ENCODE measurements around the gene PCDHB4.
"Not testable (repeated sequence)": the region's sequence is repeated elsewhere in the genome, so short reads cannot be mapped to it uniquely, and the experiment has no call there.

The PCDHB4 gene

GRCh38 chr5:141101059-141101458 lies 20.6 kb upstream of the PCDHB4 start:
- Histone ChIP-seq H2AFZ (peak overlapping the region; percentile 72), H3K4me1 (no peaks in the 10 kb centered on the region), H3K4me3 (ENCODE audit: low read depth, low read length) (no peak overlapping the region), H3K9ac (no peak overlapping the region), H3K36me3 (ENCODE audit: control insufficient read depth, insufficient read depth, low read length) (no peaks in the 10 kb centered on the region), H3K27me3 (ENCODE audit: control insufficient read depth, insufficient read depth, low read length) (peaks cover 6% of the 10 kb centered on the region), H3K4me2 (ENCODE audit: low read length) (no peak overlapping the region), H3K27ac (no peak overlapping the region), H3K9me3 (ENCODE audit: control insufficient read depth, low read length) (no peaks in the 10 kb centered on the region), H3K79me2 (no peaks in the 10 kb centered on the region)
- TF ChIP-seq, protein P1, sequence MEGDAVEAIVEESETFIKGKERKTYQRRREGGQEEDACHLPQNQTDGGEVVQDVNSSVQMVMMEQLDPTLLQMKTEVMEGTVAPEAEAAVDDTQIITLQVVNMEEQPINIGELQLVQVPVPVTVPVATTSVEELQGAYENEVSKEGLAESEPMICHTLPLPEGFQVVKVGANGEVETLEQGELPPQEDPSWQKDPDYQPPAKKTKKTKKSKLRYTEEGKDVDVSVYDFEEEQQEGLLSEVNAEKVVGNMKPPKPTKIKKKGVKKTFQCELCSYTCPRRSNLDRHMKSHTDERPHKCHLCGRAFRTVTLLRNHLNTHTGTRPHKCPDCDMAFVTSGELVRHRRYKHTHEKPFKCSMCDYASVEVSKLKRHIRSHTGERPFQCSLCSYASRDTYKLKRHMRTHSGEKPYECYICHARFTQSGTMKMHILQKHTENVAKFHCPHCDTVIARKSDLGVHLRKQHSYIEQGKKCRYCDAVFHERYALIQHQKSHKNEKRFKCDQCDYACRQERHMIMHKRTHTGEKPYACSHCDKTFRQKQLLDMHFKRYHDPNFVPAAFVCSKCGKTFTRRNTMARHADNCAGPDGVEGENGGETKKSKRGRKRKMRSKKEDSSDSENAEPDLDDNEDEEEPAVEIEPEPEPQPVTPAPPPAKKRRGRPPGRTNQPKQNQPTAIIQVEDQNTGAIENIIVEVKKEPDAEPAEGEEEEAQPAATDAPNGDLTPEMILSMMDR (IDR thresholded peaks at IDR 0.05), result no peak

DNA sequence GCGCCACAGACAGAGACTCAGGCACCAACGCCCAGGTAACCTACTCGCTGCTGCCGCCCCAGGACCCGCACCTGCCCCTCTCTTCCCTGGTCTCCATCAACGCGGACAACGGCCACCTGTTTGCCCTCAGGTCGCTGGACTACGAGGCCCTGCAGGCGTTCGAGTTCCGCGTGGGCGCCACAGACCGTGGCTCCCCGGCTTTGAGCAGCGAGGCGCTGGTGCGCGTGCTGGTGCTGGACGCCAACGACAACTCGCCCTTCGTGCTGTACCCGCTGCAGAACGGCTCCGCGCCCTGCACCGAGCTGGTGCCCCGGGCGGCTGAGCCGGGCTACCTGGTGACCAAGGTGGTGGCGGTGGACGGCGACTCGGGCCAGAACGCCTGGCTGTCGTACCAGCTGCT lies 19.5 kb upstream of the PCDHB4 start:
- H3K4me2 ChIP-seq (ENCODE audit: low read length); H2AFZ ChIP-seq; H3K4me1 ChIP-seq; H3K79me2 ChIP-seq; H3K4me3 ChIP-seq (ENCODE audit: low read depth, low read length); H3K27ac ChIP-seq; H3K9ac ChIP-seq; H3K36me3 ChIP-seq (ENCODE audit: control insufficient read depth, insufficient read depth, low read length); H3K9me3 ChIP-seq (ENCODE audit: control insufficient read depth, low read length); H3K27me3 ChIP-seq (ENCODE audit: control insufficient read depth, insufficient read depth, low read length): not testable (repeated sequence)

DNA sequence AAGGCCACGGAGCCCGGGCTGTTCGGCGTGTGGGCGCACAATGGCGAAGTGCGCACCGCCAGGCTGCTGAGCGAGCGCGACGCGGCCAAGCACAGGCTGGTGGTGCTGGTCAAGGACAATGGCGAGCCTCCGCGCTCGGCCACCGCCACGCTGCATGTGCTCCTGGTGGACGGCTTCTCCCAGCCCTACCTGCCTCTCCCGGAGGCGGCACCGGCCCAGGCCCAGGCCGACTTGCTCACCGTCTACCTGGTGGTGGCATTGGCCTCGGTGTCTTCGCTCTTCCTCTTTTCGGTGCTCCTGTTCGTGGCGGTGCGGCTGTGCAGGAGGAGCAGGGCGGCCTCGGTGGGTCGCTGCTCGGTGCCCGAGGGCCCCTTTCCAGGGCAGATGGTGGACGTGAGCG lies 19.1 kb upstream of the PCDHB4 start:
- H2AFZ ChIP-seq; H3K4me1 ChIP-seq; H3K9ac ChIP-seq; H3K36me3 ChIP-seq (ENCODE audit: control insufficient read depth, insufficient read depth, low read length); H3K27ac ChIP-seq; H3K4me3 ChIP-seq (ENCODE audit: low read depth, low read length); H3K4me2 ChIP-seq (ENCODE audit: low read length); H3K9me3 ChIP-seq (ENCODE audit: control insufficient read depth, low read length); H3K79me2 ChIP-seq; H3K27me3 ChIP-seq (ENCODE audit: control insufficient read depth, insufficient read depth, low read length): not testable (repeated sequence)

DNA sequence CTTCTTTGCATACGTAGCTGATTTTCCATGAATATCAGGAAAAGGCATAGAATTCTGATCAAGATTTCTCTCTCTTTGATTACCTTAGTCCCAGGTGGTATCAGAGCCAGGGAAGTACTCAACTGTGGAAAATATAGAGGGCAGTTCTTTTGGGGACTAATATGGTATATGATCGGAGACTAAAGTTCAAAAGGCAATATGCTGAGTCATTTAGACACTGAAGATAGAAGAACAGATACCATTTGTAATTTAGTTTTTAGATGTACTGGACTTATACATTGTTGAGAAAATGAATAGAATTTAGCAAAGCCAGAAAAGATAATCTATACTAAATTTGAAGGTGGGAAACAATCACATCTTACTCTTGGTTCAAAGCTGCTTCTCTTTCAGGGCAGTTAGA lies 16.3 kb upstream of the PCDHB4 start:
- peaks cover 6% of the 10 kb centered on the region for H3K27me3 ChIP-seq (ENCODE audit: control insufficient read depth, insufficient read depth, low read length)
- H3K4me3 ChIP-seq (ENCODE audit: low read depth, low read length), result no peak overlapping the region
- H3K4me2 ChIP-seq (ENCODE audit: low read length), result no peak overlapping the region
- H3K9me3 ChIP-seq (ENCODE audit: control insufficient read depth, low read length), result no peaks in the 10 kb centered on the region
- H3K9ac ChIP-seq, result no peak overlapping the region
- TF ChIP-seq, protein P1 (IDR thresholded peaks at IDR 0.05), result no peak
- no peaks in the 10 kb centered on the region for H3K79me2 ChIP-seq
- H3K4me1 ChIP-seq, result no peaks in the 10 kb centered on the region
- no peak overlapping the region for H3K27ac ChIP-seq
- H3K36me3 ChIP-seq (ENCODE audit: control insufficient read depth, insufficient read depth, low read length), result no peaks in the 10 kb centered on the region
- H2AFZ ChIP-seq, result no peak overlapping the region

DNA sequence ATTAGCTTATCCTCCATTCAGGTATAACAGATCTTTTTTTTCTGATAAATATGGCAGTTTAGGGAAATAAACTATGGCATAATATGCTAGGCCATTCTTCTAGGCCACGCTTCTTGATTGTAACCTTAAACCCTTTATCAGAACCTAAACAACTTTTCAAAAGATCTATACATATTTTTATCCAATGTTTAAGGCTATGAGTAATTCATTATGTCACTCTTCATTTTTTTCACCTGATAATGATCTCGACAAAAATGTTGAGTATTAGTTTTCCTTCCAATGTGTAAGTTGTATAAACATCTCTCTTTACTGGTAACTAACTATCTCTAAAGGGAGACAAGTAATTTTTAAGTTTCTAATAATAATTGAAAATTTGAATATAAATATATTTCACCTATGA lies 2.4 kb upstream of the PCDHB4 start:
- H3K79me2 ChIP-seq, result no peaks in the 10 kb centered on the region
- H2AFZ ChIP-seq, result no peak overlapping the region
- H3K4me2 ChIP-seq (ENCODE audit: low read length), result no peak overlapping the region
- H3K9ac ChIP-seq, result no peak overlapping the region
- peaks cover 8% of the 10 kb centered on the region for H3K27me3 ChIP-seq (ENCODE audit: control insufficient read depth, insufficient read depth, low read length)
- H3K27ac ChIP-seq, result no peak overlapping the region
- no peak overlapping the region for H3K4me3 ChIP-seq (ENCODE audit: low read depth, low read length)
- H3K4me1 ChIP-seq, result no peaks in the 10 kb centered on the region
- no peaks in the 10 kb centered on the region for H3K36me3 ChIP-seq (ENCODE audit: control insufficient read depth, insufficient read depth, low read length)
- TF ChIP-seq, protein P1 (IDR thresholded peaks at IDR 0.05), result no peak
- peaks cover 14% of the 10 kb centered on the region for H3K9me3 ChIP-seq (ENCODE audit: control insufficient read depth, low read length)

DNA sequence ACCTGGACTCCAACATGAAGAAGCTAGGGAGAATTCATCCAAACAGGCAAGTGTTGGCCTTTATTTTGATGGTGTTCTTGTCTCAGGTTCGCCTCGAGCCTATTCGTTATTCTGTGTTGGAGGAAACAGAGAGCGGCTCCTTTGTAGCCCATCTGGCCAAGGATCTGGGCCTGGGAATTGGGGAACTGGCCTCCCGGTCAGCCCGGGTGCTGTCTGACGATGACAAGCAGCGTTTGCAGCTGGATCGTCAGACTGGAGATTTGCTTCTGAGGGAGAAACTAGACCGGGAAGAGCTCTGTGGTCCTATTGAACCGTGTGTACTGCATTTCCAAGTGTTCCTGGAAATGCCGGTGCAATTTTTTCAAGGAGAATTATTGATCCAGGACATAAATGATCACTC lies 367 bp downstream of the PCDHB4 start:
- Histone ChIP-seq H3K36me3 (ENCODE audit: control insufficient read depth, insufficient read depth, low read length) (no peaks in the 10 kb centered on the region), H3K4me3 (ENCODE audit: low read depth, low read length) (no peak overlapping the region), H2AFZ (no peak overlapping the region), H3K27me3 (ENCODE audit: control insufficient read depth, insufficient read depth, low read length) (peaks cover 8% of the 10 kb centered on the region), H3K79me2 (no peaks in the 10 kb centered on the region), H3K27ac (no peak overlapping the region), H3K9ac (no peak overlapping the region), H3K4me2 (ENCODE audit: low read length) (no peak overlapping the region), H3K9me3 (ENCODE audit: control insufficient read depth, low read length) (peaks cover 5% of the 10 kb centered on the region), H3K4me1 (no peaks in the 10 kb centered on the region)
- TF ChIP-seq, protein P1 (IDR thresholded peaks at IDR 0.05), result no peak

DNA sequence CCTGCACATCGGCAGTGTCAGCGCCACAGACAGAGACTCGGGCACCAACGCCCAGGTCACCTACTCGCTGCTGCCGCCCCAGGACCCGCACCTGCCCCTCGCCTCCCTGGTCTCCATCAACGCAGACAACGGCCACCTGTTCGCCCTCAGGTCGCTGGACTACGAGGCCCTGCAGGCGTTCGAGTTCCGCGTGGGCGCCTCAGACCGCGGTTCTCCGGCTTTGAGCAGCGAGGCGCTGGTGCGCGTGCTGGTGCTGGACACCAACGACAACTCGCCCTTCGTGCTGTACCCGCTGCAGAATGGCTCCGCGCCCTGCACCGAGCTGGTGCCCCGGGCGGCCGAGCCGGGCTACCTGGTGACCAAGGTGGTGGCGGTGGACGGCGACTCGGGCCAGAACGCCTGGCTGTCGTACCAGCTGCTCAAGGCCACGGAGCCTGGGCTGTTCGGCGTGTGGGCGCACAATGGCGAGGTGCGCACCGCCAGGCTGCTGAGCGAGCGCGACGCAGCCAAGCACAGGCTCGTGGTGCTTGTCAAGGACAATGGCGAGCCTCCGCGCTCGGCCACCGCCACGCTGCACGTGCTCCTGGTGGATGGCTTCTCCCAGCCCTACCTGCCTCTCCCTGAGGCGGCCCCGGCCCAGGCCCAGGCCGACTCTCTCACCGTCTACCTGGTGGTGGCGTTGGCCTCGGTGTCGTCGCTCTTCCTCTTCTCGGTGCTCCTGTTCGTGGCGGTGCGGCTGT lies 1.9 kb downstream of the PCDHB4 start:
- not testable (repeated sequence) for H3K36me3 ChIP-seq (ENCODE audit: control insufficient read depth, insufficient read depth, low read length); H3K79me2 ChIP-seq; H3K9ac ChIP-seq; H3K4me3 ChIP-seq (ENCODE audit: low read depth, low read length); H3K4me1 ChIP-seq; H2AFZ ChIP-seq; H3K27ac ChIP-seq; H3K9me3 ChIP-seq (ENCODE audit: control insufficient read depth, low read length); H3K27me3 ChIP-seq (ENCODE audit: control insufficient read depth, insufficient read depth, low read length); H3K4me2 ChIP-seq (ENCODE audit: low read length)
